Effector memory CD4-positive, alpha-beta T cell (primary cell): ENCODE data around the gene MEGF9.

ENCODE experiments used
- DNase-seq, 3 donors: peaks; one replicate each; pipeline ENCODE4 v3.0.0-alpha.2; 2020
- H3K27ac ChIP-seq: 2 replicates; pipeline ENCODE4 v1.7.0; 2013; ENCODE audit warnings: mild to moderate bottlenecking, low read length, moderate library complexity; ENCODE audit not compliant: insufficient read depth, poor library complexity, severe bottlenecking
- H3K27me3 ChIP-seq: replicated peaks from 2 replicates; pipeline ENCODE4 v1.7.0; 2013; ENCODE audit warnings: mild to moderate bottlenecking, low read length; ENCODE audit not compliant: insufficient read depth, control insufficient read depth, poor library complexity, severe bottlenecking
- H3K36me3 ChIP-seq: 2 replicates; pipeline ENCODE4 v1.7.0; 2013; ENCODE audit warnings: mild to moderate bottlenecking, low read length, moderate library complexity; ENCODE audit not compliant: control insufficient read depth, insufficient read depth
- H3K4me1 ChIP-seq: 2 replicates; pipeline ENCODE4 v1.7.0; 2013; ENCODE audit warnings: low read length, mild to moderate bottlenecking; ENCODE audit not compliant: control insufficient read depth, insufficient read depth, poor library complexity, severe bottlenecking
- H3K4me3 ChIP-seq: 2 replicates; pipeline ENCODE4 v1.7.0; 2013; ENCODE audit warnings: low read length, low read depth, mild to moderate bottlenecking; ENCODE audit not compliant: insufficient read depth, poor library complexity, severe bottlenecking
- H3K9me3 ChIP-seq: 2 replicates; pipeline ENCODE4 v1.7.0; 2013; ENCODE audit warnings: mild to moderate bottlenecking, low read length, moderate library complexity; ENCODE audit not compliant: control insufficient read depth

The MEGF9 gene

GRCh38 chr9:120716483-120716882 is 2.2 kb upstream of the MEGF9 start:
- no peak for DNase-seq
- Histone ChIP-seq H3K9me3 (no peaks in the 10 kb centered on the region), H3K4me1 (peaks cover 24% of the 10 kb centered on the region), H3K36me3 (no peaks in the 10 kb centered on the region), H3K4me3 (no peak overlapping the region), H3K27me3 (no peaks in the 10 kb centered on the region), H3K27ac (no peak overlapping the region)

GRCh38 chr9:120715389-120715924 is 1.2 kb upstream of the MEGF9 start:
- Histone ChIP-seq H3K27ac (no peak overlapping the region), H3K4me3 (no peak overlapping the region), H3K9me3 (no peaks in the 10 kb centered on the region), H3K4me1 (peaks cover 24% of the 10 kb centered on the region), H3K27me3 (no peaks in the 10 kb centered on the region), H3K36me3 (no peaks in the 10 kb centered on the region)
- DNase-seq, result no peak

- peak overlapping the region; percentile 67 for H3K27ac ChIP-seq
- DNase-seq, result no peak
- no peaks in the 10 kb centered on the region for H3K9me3 ChIP-seq
- H3K4me3 ChIP-seq, result peak overlapping the region; percentile 77
- peaks cover 24% of the 10 kb centered on the region for H3K4me1 ChIP-seq
- H3K36me3 ChIP-seq, result no peaks in the 10 kb centered on the region
- no peaks in the 10 kb centered on the region for H3K27me3 ChIP-seq
Measured at GRCh38 chr9:120714846-120715388, 647 bp upstream of the MEGF9 start.

- Histone ChIP-seq H3K4me1 (peaks cover 24% of the 10 kb centered on the region), H3K27ac (peak overlapping the region; percentile 67), H3K27me3 (no peaks in the 10 kb centered on the region), H3K36me3 (no peaks in the 10 kb centered on the region), H3K9me3 (no peaks in the 10 kb centered on the region), H3K4me3 (peak overlapping the region; percentile 77)
- no peak for DNase-seq
Measured at GRCh38 chr9:120713257-120714087, 798 bp downstream of the MEGF9 start.

- H3K27ac ChIP-seq, result peak overlapping the region; percentile 67
- peak overlapping the region; percentile 1 for H3K4me3 ChIP-seq
- H3K4me1 ChIP-seq, result peaks cover 24% of the 10 kb centered on the region
- no peaks in the 10 kb centered on the region for H3K36me3 ChIP-seq
- H3K9me3 ChIP-seq, result no peaks in the 10 kb centered on the region
- H3K27me3 ChIP-seq, result no peaks in the 10 kb centered on the region
- no peak for DNase-seq
Measured at GRCh38 chr9:120712539-120713031, 1.7 kb downstream of the MEGF9 start.

GRCh38 chr9:120711841-120712538 is 2.3 kb downstream of the MEGF9 start:
- Histone ChIP-seq H3K27me3 (no peaks in the 10 kb centered on the region), H3K36me3 (no peaks in the 10 kb centered on the region), H3K4me3 (peak overlapping the region; percentile 1), H3K27ac (peak overlapping the region; percentile 67), H3K4me1 (peaks cover 24% of the 10 kb centered on the region), H3K9me3 (no peaks in the 10 kb centered on the region)
- DNase-seq, result no peak

GRCh38 chr9:120711354-120711753 is 2.9 kb downstream of the MEGF9 start:
- Histone ChIP-seq H3K36me3 (no peaks in the 10 kb centered on the region), H3K27me3 (no peaks in the 10 kb centered on the region), H3K9me3 (no peaks in the 10 kb centered on the region), H3K4me3 (no peak overlapping the region), H3K27ac (peak overlapping the region; percentile 52), H3K4me1 (peaks cover 24% of the 10 kb centered on the region)
- DNase-seq, result no peak

- peak overlapping the region; percentile 2 for H3K4me3 ChIP-seq
- peak overlapping the region; percentile 52 for H3K27ac ChIP-seq
- H3K9me3 ChIP-seq, result no peaks in the 10 kb centered on the region
- peak in 1 of 3 donors; percentile 31 for DNase-seq
- peaks cover 23% of the 10 kb centered on the region for H3K4me1 ChIP-seq
- H3K36me3 ChIP-seq, result no peaks in the 10 kb centered on the region
- H3K27me3 ChIP-seq, result no peaks in the 10 kb centered on the region
Measured at GRCh38 chr9:120710110-120710981, 3.9 kb downstream of the MEGF9 start.

- Histone ChIP-seq H3K27me3 (no peaks in the 10 kb centered on the region), H3K27ac (no peak overlapping the region), H3K9me3 (no peaks in the 10 kb centered on the region), H3K4me1 (peaks cover 18% of the 10 kb centered on the region), H3K36me3 (no peaks in the 10 kb centered on the region), H3K4me3 (no peak overlapping the region)
- no peak for DNase-seq
Measured at GRCh38 chr9:120708526-120709224, 5.6 kb downstream of the MEGF9 start.
